DOHH2 (cell line): Measurements from ENCODE around the gene CTBS.

Experiments
- EZH2phosphoT487 ChIP-seq: fragments of 200-600 bp; sonication (generic); IDR thresholded peaks from 2 replicates; pipeline ENCODE4 v1.6.1; 2017; ENCODE audit warnings: borderline replicate concordance, mild to moderate bottlenecking, antibody characterized with exemption, low read length, moderate library complexity, mixed read lengths
- TF ChIP-seq, protein P1 (sequence below): fragments of 200-600 bp; sonication (generic); IDR thresholded peaks from one replicate; pipeline ENCODE4 v1.5.1; 2014; ENCODE audit warnings: antibody characterized with exemption, mild to moderate bottlenecking, low read depth, low read length; ENCODE audit not compliant: poor library complexity, severe bottlenecking

DNA sequence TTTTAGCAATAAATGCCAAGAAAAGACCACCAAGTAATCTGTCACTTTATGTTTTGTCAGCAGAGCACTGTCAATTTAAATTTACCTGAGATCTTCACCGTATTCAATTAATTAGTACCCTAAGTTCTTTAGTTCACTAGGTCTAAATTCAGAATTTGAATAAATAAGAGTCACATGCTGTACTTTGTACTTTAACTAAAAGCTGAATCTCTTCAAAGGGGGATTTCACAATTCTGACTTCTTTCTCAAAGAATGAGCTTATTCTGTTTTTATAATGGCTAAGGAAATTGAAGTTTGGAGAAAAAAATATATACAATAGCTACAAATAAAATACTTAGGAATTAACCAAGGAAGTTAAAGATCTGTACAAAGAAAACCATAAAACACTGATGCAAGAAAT is 65.7 kb downstream of the CTBS start:
- TF ChIP-seq, protein P1, sequence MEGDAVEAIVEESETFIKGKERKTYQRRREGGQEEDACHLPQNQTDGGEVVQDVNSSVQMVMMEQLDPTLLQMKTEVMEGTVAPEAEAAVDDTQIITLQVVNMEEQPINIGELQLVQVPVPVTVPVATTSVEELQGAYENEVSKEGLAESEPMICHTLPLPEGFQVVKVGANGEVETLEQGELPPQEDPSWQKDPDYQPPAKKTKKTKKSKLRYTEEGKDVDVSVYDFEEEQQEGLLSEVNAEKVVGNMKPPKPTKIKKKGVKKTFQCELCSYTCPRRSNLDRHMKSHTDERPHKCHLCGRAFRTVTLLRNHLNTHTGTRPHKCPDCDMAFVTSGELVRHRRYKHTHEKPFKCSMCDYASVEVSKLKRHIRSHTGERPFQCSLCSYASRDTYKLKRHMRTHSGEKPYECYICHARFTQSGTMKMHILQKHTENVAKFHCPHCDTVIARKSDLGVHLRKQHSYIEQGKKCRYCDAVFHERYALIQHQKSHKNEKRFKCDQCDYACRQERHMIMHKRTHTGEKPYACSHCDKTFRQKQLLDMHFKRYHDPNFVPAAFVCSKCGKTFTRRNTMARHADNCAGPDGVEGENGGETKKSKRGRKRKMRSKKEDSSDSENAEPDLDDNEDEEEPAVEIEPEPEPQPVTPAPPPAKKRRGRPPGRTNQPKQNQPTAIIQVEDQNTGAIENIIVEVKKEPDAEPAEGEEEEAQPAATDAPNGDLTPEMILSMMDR = no peak
- TF ChIP-seq EZH2phosphoT487 = no peak
